ENCODE measurements around the gene SKP1.

DNA sequence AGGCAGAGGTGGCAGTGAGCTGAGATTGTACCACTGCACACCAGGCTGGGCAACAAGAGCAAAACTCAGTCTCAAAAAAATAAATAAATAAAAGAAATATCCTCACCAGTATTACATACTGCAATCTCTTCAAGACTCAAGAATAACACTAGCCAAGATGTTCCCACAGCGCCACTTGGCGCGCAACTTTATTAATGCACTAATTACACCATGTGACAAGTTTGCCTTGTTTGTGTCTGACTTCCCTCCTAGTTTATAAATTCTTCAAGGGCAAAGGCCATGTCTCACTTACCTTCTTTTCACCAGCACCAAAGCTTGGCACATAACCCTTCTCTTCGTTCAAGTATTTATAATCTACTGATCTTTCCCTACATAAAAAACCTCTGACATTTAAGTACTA is 4.8 kb downstream of the SKP1 start:
- no peak for TF ChIP-seq EGR1 (IDR thresholded peaks at IDR 0.05; ENCODE audit: low read depth)
- TF ChIP-seq JUND (IDR thresholded peaks at IDR 0.05), result no peak
- no peak for TF ChIP-seq CTCF (IDR thresholded peaks at IDR 0.05 in 2 of 3, conservative IDR thresholded peaks at IDR 0.05 in 1 of 3; ENCODE audit: borderline replicate concordance in 1 of 3, insufficient read depth in 1 of 3, low read depth in 2 of 3, low read length in 2 of 3)
- no peak for TF ChIP-seq POLR2A (IDR thresholded peaks at IDR 0.05; ENCODE audit: borderline replicate concordance, extremely low read depth, insufficient read depth, insufficient read length)
- no peak for TF ChIP-seq TCF7L2 (IDR thresholded peaks at IDR 0.05; ENCODE audit: borderline replicate concordance, extremely low read depth, insufficient read depth, insufficient read length)
- no peak for TF ChIP-seq POLR2AphosphoS5 (IDR thresholded peaks at IDR 0.05; ENCODE audit: low read depth, low read length)
